ENCODE measurements around the gene NUP35.
A peak's percentile ranks its signal among the peaks of the same experiment; 100 is the strongest.

Gene NUP35

GRCh38 chr2:183105402-183106134 is 18.7 kb upstream of the NUP35 start:
- Histone ChIP-seq H3K27me3 (no peaks in the 10 kb centered on the region), H3K4me3 (ENCODE audit: low read depth in 1 of 2, low read length in 1 of 2) (no peak overlapping the region), H3K9me3 (no peaks in the 10 kb centered on the region), H3K4me1 (ENCODE audit: control insufficient read depth in 1 of 2, insufficient read depth in 1 of 2, low read depth in 1 of 2, low read length in 1 of 2) (no peaks in the 10 kb centered on the region), H3K36me3 (no peaks in the 10 kb centered on the region), H3K27ac (no peak overlapping the region)
- TF ChIP-seq, protein P1, sequence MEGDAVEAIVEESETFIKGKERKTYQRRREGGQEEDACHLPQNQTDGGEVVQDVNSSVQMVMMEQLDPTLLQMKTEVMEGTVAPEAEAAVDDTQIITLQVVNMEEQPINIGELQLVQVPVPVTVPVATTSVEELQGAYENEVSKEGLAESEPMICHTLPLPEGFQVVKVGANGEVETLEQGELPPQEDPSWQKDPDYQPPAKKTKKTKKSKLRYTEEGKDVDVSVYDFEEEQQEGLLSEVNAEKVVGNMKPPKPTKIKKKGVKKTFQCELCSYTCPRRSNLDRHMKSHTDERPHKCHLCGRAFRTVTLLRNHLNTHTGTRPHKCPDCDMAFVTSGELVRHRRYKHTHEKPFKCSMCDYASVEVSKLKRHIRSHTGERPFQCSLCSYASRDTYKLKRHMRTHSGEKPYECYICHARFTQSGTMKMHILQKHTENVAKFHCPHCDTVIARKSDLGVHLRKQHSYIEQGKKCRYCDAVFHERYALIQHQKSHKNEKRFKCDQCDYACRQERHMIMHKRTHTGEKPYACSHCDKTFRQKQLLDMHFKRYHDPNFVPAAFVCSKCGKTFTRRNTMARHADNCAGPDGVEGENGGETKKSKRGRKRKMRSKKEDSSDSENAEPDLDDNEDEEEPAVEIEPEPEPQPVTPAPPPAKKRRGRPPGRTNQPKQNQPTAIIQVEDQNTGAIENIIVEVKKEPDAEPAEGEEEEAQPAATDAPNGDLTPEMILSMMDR (IDR thresholded peaks at IDR 0.05): no peak

DNA sequence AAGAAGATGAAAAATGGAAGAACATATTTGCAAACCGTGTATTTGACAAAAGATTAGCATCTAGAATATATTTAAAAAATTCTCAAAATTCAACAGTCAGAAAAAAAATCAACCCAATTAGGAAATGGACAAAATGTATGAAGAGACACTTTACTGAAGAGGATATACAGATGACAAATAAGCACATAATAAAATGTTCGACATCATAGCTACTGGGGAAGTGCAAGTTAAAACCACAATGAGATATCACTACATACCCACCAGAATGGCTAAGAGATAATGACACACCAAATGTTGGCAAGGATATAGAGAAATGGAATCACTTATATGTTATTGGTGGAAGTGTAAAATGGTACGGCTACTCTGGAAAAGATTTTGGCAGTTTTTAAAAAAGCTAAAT is 11.7 kb upstream of the NUP35 start:
- no peak overlapping the region for H3K27ac ChIP-seq
- TF ChIP-seq, protein P1 (IDR thresholded peaks at IDR 0.05): no peak
- H3K4me1 ChIP-seq (ENCODE audit: control insufficient read depth in 1 of 2, insufficient read depth in 1 of 2, low read depth in 1 of 2, low read length in 1 of 2): no peaks in the 10 kb centered on the region
- no peak overlapping the region for H3K4me3 ChIP-seq (ENCODE audit: low read depth in 1 of 2, low read length in 1 of 2)
- no peaks in the 10 kb centered on the region for H3K27me3 ChIP-seq
- H3K9me3 ChIP-seq: no peaks in the 10 kb centered on the region
- no peaks in the 10 kb centered on the region for H3K36me3 ChIP-seq

DNA sequence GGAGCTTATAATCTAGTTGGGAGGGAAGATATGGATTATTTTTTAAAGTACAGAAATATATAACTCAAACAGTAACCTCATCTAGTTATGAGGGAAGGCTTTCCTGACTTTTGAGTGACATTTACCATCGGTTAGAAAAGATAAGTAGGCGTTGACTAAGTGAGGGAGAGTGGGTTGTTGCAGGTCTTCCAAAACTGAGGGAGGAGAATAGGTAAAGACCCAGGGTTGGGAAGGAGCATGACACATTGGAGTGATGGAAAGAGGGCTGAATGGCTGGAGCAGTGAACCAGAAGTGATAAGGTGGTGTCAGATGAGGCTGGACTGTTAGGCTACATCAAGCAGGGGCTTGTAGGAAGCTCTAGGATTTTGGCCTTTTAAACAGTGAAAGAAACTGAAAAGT is 10.6 kb upstream of the NUP35 start:
- Histone ChIP-seq H3K36me3 (no peaks in the 10 kb centered on the region), H3K4me1 (ENCODE audit: control insufficient read depth in 1 of 2, insufficient read depth in 1 of 2, low read depth in 1 of 2, low read length in 1 of 2) (no peaks in the 10 kb centered on the region), H3K27ac (no peak overlapping the region), H3K27me3 (no peaks in the 10 kb centered on the region), H3K4me3 (ENCODE audit: low read depth in 1 of 2, low read length in 1 of 2) (no peak overlapping the region), H3K9me3 (no peaks in the 10 kb centered on the region)
- TF ChIP-seq, protein P1 (IDR thresholded peaks at IDR 0.05): no peak

GRCh38 chr2:183117226-183117625 is 7.0 kb upstream of the NUP35 start:
- Histone ChIP-seq H3K27me3 (no peaks in the 10 kb centered on the region), H3K4me3 (ENCODE audit: low read depth in 1 of 2, low read length in 1 of 2) (no peak overlapping the region), H3K36me3 (no peaks in the 10 kb centered on the region), H3K27ac (no peak overlapping the region), H3K4me1 (ENCODE audit: control insufficient read depth in 1 of 2, insufficient read depth in 1 of 2, low read depth in 1 of 2, low read length in 1 of 2) (no peaks in the 10 kb centered on the region), H3K9me3 (no peaks in the 10 kb centered on the region)
- TF ChIP-seq, protein P1 (IDR thresholded peaks at IDR 0.05): no peak

GRCh38 chr2:183123117-183123958 is 905 bp upstream of the NUP35 start:
- H3K27me3 ChIP-seq: peaks cover 10% of the 10 kb centered on the region
- peaks cover 17 to 18% of the 10 kb centered on the region in 2 experiments for H3K4me1 ChIP-seq (ENCODE audit: control insufficient read depth in 1 of 2, insufficient read depth in 1 of 2, low read depth in 1 of 2, low read length in 1 of 2)
- H3K9me3 ChIP-seq: no peaks in the 10 kb centered on the region
- no peaks in the 10 kb centered on the region for H3K36me3 ChIP-seq
- TF ChIP-seq, protein P1 (IDR thresholded peaks at IDR 0.05): no peak
- no peak overlapping the region for H3K27ac ChIP-seq
- peak overlapping the region; percentile 76 to 87 for H3K4me3 ChIP-seq (ENCODE audit: low read depth in 1 of 2, low read length in 1 of 2)

Data from neutrophil (primary cell).